ENCODE measurements around the gene SNRNP25. TPM values are rescaled to one million over a fixed set of nuclear protein-coding genes. Genes with fewer than 3 reads are reported as not detected.

The SNRNP25 gene
- total RNA-seq, 1 donor from 2014 or later, result 52.0 TPM

- Mint-ChIP-seq H3K4me1 (ENCODE audit: low read depth) (no peaks in the 10 kb centered on the region), H3K4me3 (ENCODE audit: low read depth) (no peak overlapping the region), H3K9me3 (ENCODE audit: low read depth) (no peaks in the 10 kb centered on the region), H3K36me3 (ENCODE audit: insufficient read depth) (peaks cover 13% of the 10 kb centered on the region), H3K27ac (no peak overlapping the region), H3K27me3 (no peaks in the 10 kb centered on the region)
- no peak for DNase-seq (ENCODE audit: low spot score, unreplicated experiment)
- TF ChIP-seq CTCF (IDR thresholded peaks at IDR 0.05; ENCODE audit: unreplicated experiment), result no peak
These were observed 8.8 kb downstream of the SNRNP25 start for GRCh38 chr16:62283-62967.

- peaks cover 11% of the 10 kb centered on the region for H3K36me3 Mint-ChIP-seq (ENCODE audit: insufficient read depth)
- H3K4me1 Mint-ChIP-seq (ENCODE audit: low read depth), result no peaks in the 10 kb centered on the region
- TF ChIP-seq CTCF (IDR thresholded peaks at IDR 0.05; ENCODE audit: unreplicated experiment), result no peak
- no peaks in the 10 kb centered on the region for H3K27me3 Mint-ChIP-seq
- H3K27ac Mint-ChIP-seq, result no peak overlapping the region
- DNase-seq (ENCODE audit: low spot score, unreplicated experiment), result no peak
- no peak overlapping the region for H3K4me3 Mint-ChIP-seq (ENCODE audit: low read depth)
- no peaks in the 10 kb centered on the region for H3K9me3 Mint-ChIP-seq (ENCODE audit: low read depth)
These were observed 9.4 kb downstream of the SNRNP25 start for GRCh38 chr16:62968-63391.

- Mint-ChIP-seq H3K27me3 (no peaks in the 10 kb centered on the region), H3K4me1 (ENCODE audit: low read depth) (no peaks in the 10 kb centered on the region), H3K36me3 (ENCODE audit: insufficient read depth) (peaks cover 8% of the 10 kb centered on the region), H3K27ac (no peak overlapping the region), H3K4me3 (ENCODE audit: low read depth) (no peak overlapping the region), H3K9me3 (ENCODE audit: low read depth) (no peaks in the 10 kb centered on the region)
- DNase-seq (ENCODE audit: low spot score, unreplicated experiment), result no peak
- TF ChIP-seq CTCF (IDR thresholded peaks at IDR 0.05; ENCODE audit: unreplicated experiment), result no peak
These were observed 9.8 kb downstream of the SNRNP25 start for GRCh38 chr16:63466-63865.

- H3K27me3 Mint-ChIP-seq, result no peaks in the 10 kb centered on the region
- H3K27ac Mint-ChIP-seq, result no peak overlapping the region
- no peaks in the 10 kb centered on the region for H3K4me1 Mint-ChIP-seq (ENCODE audit: low read depth)
- H3K4me3 Mint-ChIP-seq (ENCODE audit: low read depth), result no peak overlapping the region
- DNase-seq (ENCODE audit: low spot score, unreplicated experiment), result no peak
- no peak for TF ChIP-seq CTCF (IDR thresholded peaks at IDR 0.05; ENCODE audit: unreplicated experiment)
- H3K36me3 Mint-ChIP-seq (ENCODE audit: insufficient read depth), result peaks cover 8% of the 10 kb centered on the region
- no peaks in the 10 kb centered on the region for H3K9me3 Mint-ChIP-seq (ENCODE audit: low read depth)
These were observed 10.6 kb downstream of the SNRNP25 start for GRCh38 chr16:63998-64913.

GRCh38 chr16:64914-65255, 11.3 kb downstream of the SNRNP25 start:
- Mint-ChIP-seq H3K4me3 (ENCODE audit: low read depth) (no peak overlapping the region), H3K9me3 (ENCODE audit: low read depth) (no peaks in the 10 kb centered on the region), H3K27ac (no peak overlapping the region), H3K27me3 (no peaks in the 10 kb centered on the region), H3K4me1 (ENCODE audit: low read depth) (no peaks in the 10 kb centered on the region), H3K36me3 (ENCODE audit: insufficient read depth) (peaks cover 8% of the 10 kb centered on the region)
- no peak for DNase-seq (ENCODE audit: low spot score, unreplicated experiment)
- TF ChIP-seq CTCF (IDR thresholded peaks at IDR 0.05; ENCODE audit: unreplicated experiment), result no peak

All from progenitor cell of endocrine pancreas (in vitro differentiated cells).